Stimulated activated CD4-positive, alpha-beta T cell treated with anti-CD3 and anti-CD28 coated beads, Interleukin-4, amount 100 ng/mL, for 1 hour (primary cell): ENCODE measurements around the gene KCNK15.
"Not testable (repeated sequence)": the region's sequence is repeated elsewhere in the genome, so short reads cannot be mapped to it uniquely, and the experiment has no call there.

Source experiments
- DNase-seq: peaks from one replicate; pipeline ENCODE4 v3.0.0-alpha.2; 2020

KCNK15 gene

GRCh38 chr20:44745598-44746366 is at the start of gene KCNK15:
Gene KCNK15, plus strand, starts transcription at chr20:44745865. Its CDS starts 46 bp downstream, at chr20:44745911.
- peak; percentile 62 for DNase-seq

GRCh38 chr20:44696315-44696714 is 49.4 kb upstream of the KCNK15 start:
- no peak for DNase-seq

GRCh38 chr20:44697041-44697440 is 48.6 kb upstream of the KCNK15 start:
- not testable (repeated sequence) for DNase-seq

- DNase-seq: no peak
These were observed 47.3 kb upstream of the KCNK15 start for GRCh38 chr20:44698351-44698750.

- DNase-seq: no peak
These were observed 45.4 kb upstream of the KCNK15 start for GRCh38 chr20:44700306-44700705.

GRCh38 chr20:44701118-44701857 is 44.4 kb upstream of the KCNK15 start:
- no peak for DNase-seq

GRCh38 chr20:44701858-44702256 is 43.8 kb upstream of the KCNK15 start:
- no peak for DNase-seq

- DNase-seq: no peak
These were observed 42.9 kb upstream of the KCNK15 start for GRCh38 chr20:44702776-44703175.

- no peak for DNase-seq
These were observed 42.3 kb upstream of the KCNK15 start for GRCh38 chr20:44703183-44703925.

- DNase-seq: no peak
These were observed 41.6 kb upstream of the KCNK15 start for GRCh38 chr20:44703956-44704488.

- DNase-seq: no peak
These were observed 41.1 kb upstream of the KCNK15 start for GRCh38 chr20:44704551-44704971.

- DNase-seq: no peak
These were observed 40.1 kb upstream of the KCNK15 start for GRCh38 chr20:44705364-44706094.

- no peak for DNase-seq
These were observed 39.2 kb upstream of the KCNK15 start for GRCh38 chr20:44706301-44707017.

GRCh38 chr20:44707018-44707579 is 38.6 kb upstream of the KCNK15 start:
- DNase-seq: no peak

GRCh38 chr20:44709380-44709779 is 36.3 kb upstream of the KCNK15 start:
- no peak for DNase-seq

- DNase-seq: no peak
These were observed 35.9 kb upstream of the KCNK15 start for GRCh38 chr20:44709797-44710196.

- no peak for DNase-seq
These were observed 34.4 kb upstream of the KCNK15 start for GRCh38 chr20:44711237-44711636.

GRCh38 chr20:44714102-44714700 is 31.5 kb upstream of the KCNK15 start:
- no peak for DNase-seq

- no peak for DNase-seq
These were observed 30.8 kb upstream of the KCNK15 start, which contains the start of gene CCN5 for GRCh38 chr20:44714701-44715498. Gene CCN5, plus strand, starts transcription at chr20:44715369. Its CDS starts 22 bp downstream, at chr20:44715391.
